ENCODE results near the gene FOXF1.

The FOXF1 gene

GRCh38 chr16:86507173-86508027 lies 2.9 kb upstream of the FOXF1 start:
- no peaks in the 10 kb centered on the region for H3K9me3 Mint-ChIP-seq
- no peak for ATAC-seq
- H3K27me3 Mint-ChIP-seq = peaks cover 93% of the 10 kb centered on the region
- DNase-seq = no peak
- peaks cover 51% of the 10 kb centered on the region for H3K4me1 Mint-ChIP-seq
- H3K4me3 Mint-ChIP-seq = peak overlapping the region; percentile 29 to 64
- no peak overlapping the region for H3K27ac Mint-ChIP-seq

GRCh38 chr16:86508028-86508946 lies 2.0 kb upstream of the FOXF1 start:
- Mint-ChIP-seq H3K4me3 (peak overlapping the region; percentile 29 to 81), H3K27ac (no peak overlapping the region), H3K4me1 (peaks cover 51% of the 10 kb centered on the region), H3K27me3 (peaks cover 93% of the 10 kb centered on the region), H3K9me3 (no peaks in the 10 kb centered on the region)
- ATAC-seq (no peak), DNase-seq (no peak)

GRCh38 chr16:86508947-86509758 lies 1.2 kb upstream of the FOXF1 start:
- ATAC-seq = peak; percentile 56
- Mint-ChIP-seq H3K27me3 (peaks cover 93% of the 10 kb centered on the region), H3K9me3 (no peaks in the 10 kb centered on the region), H3K4me1 (peaks cover 51% of the 10 kb centered on the region), H3K4me3 (peak overlapping the region; percentile 81), H3K27ac (no peak overlapping the region)
- DNase-seq = peak in 1 of 2 donors; percentile 50

GRCh38 chr16:86509759-86510464 lies 415 bp upstream of the FOXF1 start:
- no peak for DNase-seq
- ATAC-seq = peak; percentile 61
- no peaks in the 10 kb centered on the region for H3K9me3 Mint-ChIP-seq
- H3K4me1 Mint-ChIP-seq = peaks cover 49% of the 10 kb centered on the region
- H3K27me3 Mint-ChIP-seq = peaks cover 93% of the 10 kb centered on the region
- no peak overlapping the region for H3K27ac Mint-ChIP-seq
- H3K4me3 Mint-ChIP-seq = peak overlapping the region; percentile 81

- DNase-seq (no peak), ATAC-seq (no peak)
- H3K4me1 Mint-ChIP-seq = peaks cover 35% of the 10 kb centered on the region
- H3K4me3 Mint-ChIP-seq = peak overlapping the region; percentile 14 to 60
- H3K9me3 Mint-ChIP-seq = no peaks in the 10 kb centered on the region
- peaks cover 93% of the 10 kb centered on the region for H3K27me3 Mint-ChIP-seq
- H3K27ac Mint-ChIP-seq = peak overlapping the region in 1 of 2 donors; percentile 17
These were observed 1.2 kb downstream of the FOXF1 start for GRCh38 chr16:86511317-86512161.

GRCh38 chr16:86512301-86512859 lies 2.1 kb downstream of the FOXF1 start:
- ATAC-seq = no peak
- H3K27ac Mint-ChIP-seq = no peak overlapping the region
- H3K4me3 Mint-ChIP-seq = no peak overlapping the region
- peaks cover 93% of the 10 kb centered on the region for H3K27me3 Mint-ChIP-seq
- no peaks in the 10 kb centered on the region for H3K9me3 Mint-ChIP-seq
- DNase-seq = no peak
- peaks cover 27% of the 10 kb centered on the region for H3K4me1 Mint-ChIP-seq

- no peak for DNase-seq
- Mint-ChIP-seq H3K4me1 (peaks cover 21% of the 10 kb centered on the region), H3K9me3 (no peaks in the 10 kb centered on the region), H3K27ac (no peak overlapping the region), H3K27me3 (peaks cover 93% of the 10 kb centered on the region), H3K4me3 (no peak overlapping the region)
- ATAC-seq = no peak
These were observed 2.6 kb downstream of the FOXF1 start for GRCh38 chr16:86512860-86513470.

GRCh38 chr16:86513471-86514277 lies 3.3 kb downstream of the FOXF1 start:
- peaks cover 18% of the 10 kb centered on the region for H3K4me1 Mint-ChIP-seq
- H3K9me3 Mint-ChIP-seq = no peaks in the 10 kb centered on the region
- H3K4me3 Mint-ChIP-seq = peak overlapping the region in 1 of 2 donors; percentile 49
- no peak for DNase-seq
- H3K27ac Mint-ChIP-seq = no peak overlapping the region
- ATAC-seq = no peak
- H3K27me3 Mint-ChIP-seq = peaks cover 93% of the 10 kb centered on the region

GRCh38 chr16:86514481-86515376 lies 4.4 kb downstream of the FOXF1 start:
- Mint-ChIP-seq H3K27me3 (peaks cover 94% of the 10 kb centered on the region), H3K27ac (peak overlapping the region; percentile 64 to 72), H3K4me3 (no peak overlapping the region), H3K9me3 (no peaks in the 10 kb centered on the region), H3K4me1 (peaks cover 20% of the 10 kb centered on the region)
- DNase-seq = no peak
- no peak for ATAC-seq

- Mint-ChIP-seq H3K27ac (peak overlapping the region in 1 of 2 donors; percentile 64), H3K9me3 (no peaks in the 10 kb centered on the region), H3K4me3 (no peak overlapping the region), H3K4me1 (peaks cover 24% of the 10 kb centered on the region), H3K27me3 (peaks cover 99% of the 10 kb centered on the region)
- ATAC-seq = no peak
- no peak for DNase-seq
These were observed 5.1 kb downstream of the FOXF1 start for GRCh38 chr16:86515413-86515776.

GRCh38 chr16:86515777-86516622 lies 5.7 kb downstream of the FOXF1 start:
- Mint-ChIP-seq H3K27ac (no peak overlapping the region), H3K27me3 (peaks cover 96% of the 10 kb centered on the region), H3K4me3 (no peak overlapping the region), H3K9me3 (no peaks in the 10 kb centered on the region), H3K4me1 (peaks cover 19% of the 10 kb centered on the region)
- ATAC-seq = no peak
- no peak for DNase-seq

Measured in stimulated activated naive CD8-positive, alpha-beta T cell treated with anti-CD3 and anti-CD28 coated beads, Interleukin-15, amount 100 ng/mL, for 72 hours (primary cell).